ACC112 (cell line): Measurements from ENCODE around the gene RAB1A.
A peak's percentile ranks its signal among the peaks of the same experiment; 100 is the strongest.

Source experiments
- H2AFZ ChIP-seq: fragments of 200-600 bp; sonication (generic); one replicate; pipeline ENCODE4 v1.6.0; 2017; ENCODE audit warnings: antibody characterized with exemption, low read length; ENCODE audit not compliant: unreplicated experiment
- H3K27ac ChIP-seq: fragments of 200-600 bp; sonication (generic); 2 replicates; pipeline ENCODE4 v1.5.1; 2014; ENCODE audit warnings: low read depth, mild to moderate bottlenecking, antibody characterized with exemption, low read length, moderate library complexity
- H3K27me3 ChIP-seq: fragments of 200-600 bp; sonication (generic); 2 replicates; pipeline ENCODE4 v1.6.1; 2014; ENCODE audit warnings: mild to moderate bottlenecking, antibody characterized with exemption, low read length, moderate library complexity, mixed read lengths; ENCODE audit not compliant: insufficient read depth
- H3K36me3 ChIP-seq: fragments of 200-600 bp; sonication (generic); 2 replicates; pipeline ENCODE4 v1.6.1; 2016; ENCODE audit warnings: mild to moderate bottlenecking, antibody characterized with exemption, low read length, moderate library complexity, mixed read lengths; ENCODE audit not compliant: insufficient read depth
- H3K4me1 ChIP-seq: fragments of 200-600 bp; sonication (generic); one replicate; pipeline ENCODE4 v1.6.1; 2016; ENCODE audit warnings: low read length, mixed read lengths; ENCODE audit not compliant: insufficient read depth, unreplicated experiment, control insufficient read depth
- H3K4me3 ChIP-seq: fragments of 200-600 bp; sonication (generic); 2 replicates; pipeline ENCODE4 v1.5.1; 2014; ENCODE audit warnings: mild to moderate bottlenecking, low read depth, low read length
- H3K79me2 ChIP-seq: fragments of 200-600 bp; sonication (generic); one replicate; pipeline ENCODE4 v1.6.0; 2016; ENCODE audit warnings: low read length; ENCODE audit not compliant: control insufficient read depth, unreplicated experiment, insufficient read depth

RAB1A gene

DNA sequence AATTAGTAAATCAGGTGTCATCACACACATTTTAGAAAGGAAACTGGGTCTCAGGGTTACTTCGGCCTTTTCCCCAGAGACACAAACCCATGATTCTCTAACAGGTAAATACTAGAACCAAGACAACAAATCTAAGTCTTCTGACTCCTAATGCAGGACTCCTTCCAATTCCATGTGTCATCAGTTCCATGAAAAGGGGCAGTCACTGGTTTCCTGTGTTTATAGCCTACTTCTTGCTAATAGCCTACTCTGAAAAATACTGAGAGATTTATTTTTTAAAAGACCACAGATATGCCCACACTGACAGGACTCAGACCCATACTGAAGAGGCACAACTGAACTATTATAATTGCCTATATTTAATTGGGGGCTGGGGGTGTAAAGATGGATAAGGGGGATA, 33.0 kb downstream of the RAB1A start:
- no peak overlapping the region for H3K27ac ChIP-seq
- peaks cover 14% of the 10 kb centered on the region for H3K4me1 ChIP-seq
- H3K27me3 ChIP-seq = no peaks in the 10 kb centered on the region
- no peak overlapping the region for H3K4me3 ChIP-seq
- H2AFZ ChIP-seq = no peak overlapping the region
- H3K36me3 ChIP-seq = peaks cover 29% of the 10 kb centered on the region
- H3K79me2 ChIP-seq = peaks cover 85% of the 10 kb centered on the region

DNA sequence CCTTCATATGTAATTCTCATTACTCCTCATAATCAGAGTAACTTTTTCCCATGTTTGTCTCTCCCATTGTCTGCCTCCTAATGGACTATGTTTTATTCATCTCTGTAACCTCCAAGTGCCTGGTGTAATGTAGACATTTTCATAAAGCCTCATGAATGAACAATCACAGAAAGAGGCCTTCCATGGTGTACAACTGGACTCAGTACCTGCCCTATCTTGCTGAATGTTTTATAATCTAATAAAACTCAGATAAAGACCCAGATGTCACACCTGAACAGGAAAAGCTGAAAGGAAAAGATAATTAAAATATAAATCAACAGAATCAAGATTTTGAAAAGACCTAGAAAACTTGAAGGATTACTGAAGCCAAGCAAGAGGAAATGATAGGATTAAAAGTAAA, 36.7 kb downstream of the RAB1A start:
- Histone ChIP-seq H3K4me3 (no peak overlapping the region), H3K27ac (no peak overlapping the region), H2AFZ (no peak overlapping the region), H3K36me3 (peaks cover 38% of the 10 kb centered on the region), H3K79me2 (peaks cover 90% of the 10 kb centered on the region), H3K4me1 (peaks cover 7% of the 10 kb centered on the region), H3K27me3 (no peaks in the 10 kb centered on the region)

DNA sequence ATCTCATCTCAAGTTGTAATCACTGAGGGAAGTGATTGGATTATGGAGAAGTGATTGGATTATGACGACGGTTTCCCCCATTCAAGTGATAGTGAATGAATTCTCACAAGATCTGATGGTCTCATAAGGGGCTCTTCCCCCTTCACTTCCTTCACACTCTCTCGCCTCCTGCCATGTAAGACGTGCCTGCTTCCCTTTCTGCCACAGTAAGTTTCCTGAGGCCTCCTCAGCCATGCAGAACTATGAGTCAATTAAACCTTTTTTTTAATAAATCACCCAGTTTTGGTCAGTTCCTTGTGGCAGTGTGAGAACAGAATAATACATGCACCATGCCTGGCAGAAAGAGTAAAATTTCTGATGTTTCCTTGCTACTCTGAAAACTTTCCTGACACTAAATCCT, 37.1 kb downstream of the RAB1A start:
- Histone ChIP-seq H2AFZ (no peak overlapping the region), H3K79me2 (peaks cover 86% of the 10 kb centered on the region), H3K4me1 (peaks cover 7% of the 10 kb centered on the region), H3K27me3 (no peaks in the 10 kb centered on the region), H3K4me3 (no peak overlapping the region), H3K36me3 (peaks cover 40% of the 10 kb centered on the region), H3K27ac (no peak overlapping the region)

DNA sequence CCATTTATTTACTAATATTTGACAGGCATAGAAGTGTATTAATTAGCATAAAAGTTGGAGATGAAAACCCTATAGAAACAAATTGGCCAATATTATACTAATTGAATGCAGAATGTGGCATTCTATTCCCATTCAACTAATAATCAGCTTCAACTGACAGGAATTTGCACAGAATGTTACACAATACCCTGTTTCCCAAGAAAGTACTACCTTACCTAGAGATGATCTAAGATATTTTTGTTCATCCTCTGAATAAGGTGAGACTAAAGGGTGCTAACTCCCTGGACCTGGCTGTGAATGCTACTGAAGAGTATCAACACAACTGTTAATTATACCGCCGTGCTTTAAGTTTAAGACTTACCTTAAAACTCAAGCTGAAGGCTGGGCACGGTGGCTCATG, 44.8 kb downstream of the RAB1A start:
- no peak overlapping the region for H3K27ac ChIP-seq
- peaks cover 7% of the 10 kb centered on the region for H3K4me1 ChIP-seq
- no peak overlapping the region for H3K4me3 ChIP-seq
- H2AFZ ChIP-seq = no peak overlapping the region
- H3K79me2 ChIP-seq = peaks cover 24% of the 10 kb centered on the region
- peaks cover 48% of the 10 kb centered on the region for H3K36me3 ChIP-seq
- no peaks in the 10 kb centered on the region for H3K27me3 ChIP-seq

DNA sequence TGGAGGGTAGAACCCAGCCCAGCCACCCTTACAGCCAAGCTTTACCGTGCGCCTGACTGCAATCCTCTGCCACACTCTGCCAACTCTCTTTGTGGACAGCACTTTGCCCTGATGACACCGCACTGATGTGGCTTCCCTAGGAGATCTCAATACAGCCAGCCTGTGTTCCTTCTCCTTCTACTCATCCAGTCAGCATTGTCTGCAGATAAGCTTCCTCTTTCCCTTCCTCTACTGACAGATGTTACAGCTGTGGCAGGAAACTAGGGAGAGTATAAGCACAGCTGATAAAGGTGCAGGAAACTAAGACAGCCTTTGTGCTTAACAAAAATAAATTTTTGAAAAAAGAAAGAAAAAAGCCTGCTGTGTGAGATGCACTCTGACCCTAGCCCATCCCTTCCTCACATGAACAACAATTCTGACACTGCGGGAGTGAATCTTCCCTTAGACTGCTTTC, 48.6 kb downstream of the RAB1A start:
- H3K4me3 ChIP-seq = no peak overlapping the region
- H3K4me1 ChIP-seq = peaks cover 17% of the 10 kb centered on the region
- H2AFZ ChIP-seq = no peak overlapping the region
- H3K36me3 ChIP-seq = peaks cover 27% of the 10 kb centered on the region
- no peaks in the 10 kb centered on the region for H3K27me3 ChIP-seq
- no peak overlapping the region for H3K27ac ChIP-seq
- no peaks in the 10 kb centered on the region for H3K79me2 ChIP-seq

DNA sequence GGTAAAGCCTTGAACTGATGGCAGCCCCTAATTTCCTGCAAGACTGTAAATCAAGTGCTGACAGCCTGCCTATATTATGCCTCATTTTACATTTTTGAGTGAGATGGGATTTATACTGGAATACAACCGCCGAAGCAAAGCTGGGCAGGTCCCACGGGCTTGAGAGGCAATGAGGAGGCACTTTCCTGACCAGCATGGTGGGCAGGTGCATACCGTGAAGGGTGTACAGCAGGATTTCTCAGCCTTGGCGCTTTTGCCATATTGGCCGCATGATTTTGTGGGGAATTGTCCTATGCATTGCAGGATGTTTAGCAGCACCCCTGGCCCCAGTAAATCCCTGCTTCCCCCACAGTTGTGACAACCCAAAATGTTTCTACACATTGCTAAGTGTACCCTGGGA, 50.9 kb downstream of the RAB1A start:
- Histone ChIP-seq H3K27me3 (no peaks in the 10 kb centered on the region), H3K27ac (no peak overlapping the region), H3K4me3 (no peak overlapping the region), H3K36me3 (peaks cover 18% of the 10 kb centered on the region), H3K79me2 (no peaks in the 10 kb centered on the region), H2AFZ (no peak overlapping the region), H3K4me1 (peaks cover 20% of the 10 kb centered on the region)

DNA sequence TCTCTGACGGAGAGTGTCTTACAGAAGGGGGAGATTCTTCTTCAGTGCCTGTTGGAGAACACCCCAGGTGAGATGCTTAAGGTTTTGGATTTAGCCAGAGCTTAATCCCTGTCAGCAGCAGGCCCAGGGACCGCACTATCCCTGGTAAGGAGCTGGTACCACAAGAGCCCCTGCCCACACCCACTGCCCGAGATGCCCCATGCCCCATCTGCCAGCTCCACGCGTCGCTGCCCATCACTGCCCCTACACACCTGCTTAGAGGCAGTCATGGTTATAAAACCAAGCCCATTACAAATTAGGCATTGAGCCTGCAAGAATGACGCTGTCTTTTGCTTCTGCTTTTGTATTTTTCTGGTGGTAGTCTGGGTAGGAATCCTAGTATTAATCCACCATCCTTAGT, 52.0 kb downstream of the RAB1A start:
- H3K79me2 ChIP-seq = no peaks in the 10 kb centered on the region
- no peak overlapping the region for H3K4me3 ChIP-seq
- no peak overlapping the region for H2AFZ ChIP-seq
- H3K27ac ChIP-seq = 0 out of 2 replicates have a peak overlapping the region, but pooled peaks have one; percentile 18
- H3K27me3 ChIP-seq = no peaks in the 10 kb centered on the region
- H3K4me1 ChIP-seq = peaks cover 20% of the 10 kb centered on the region
- peaks cover 11% of the 10 kb centered on the region for H3K36me3 ChIP-seq

DNA sequence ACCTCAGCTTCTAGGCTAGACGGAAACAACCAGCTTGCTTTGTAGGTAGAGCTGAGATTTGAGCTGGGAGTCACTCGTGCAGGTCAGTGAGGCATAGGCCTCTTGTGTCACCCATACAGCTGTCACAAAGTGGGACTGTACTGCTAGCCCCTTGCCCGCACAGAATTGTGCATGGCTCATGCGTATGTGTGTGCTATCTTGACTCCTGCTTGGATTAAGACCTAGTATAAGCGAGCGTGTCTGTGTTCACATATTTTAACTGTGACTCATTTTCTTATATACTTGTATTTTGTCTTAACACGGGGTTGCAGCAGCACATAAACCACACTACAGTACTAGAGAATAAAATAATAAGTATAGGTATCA, 53.6 kb downstream of the RAB1A start:
- H3K79me2 ChIP-seq = no peaks in the 10 kb centered on the region
- peaks cover 21% of the 10 kb centered on the region for H3K4me1 ChIP-seq
- no peaks in the 10 kb centered on the region for H3K27me3 ChIP-seq
- H3K36me3 ChIP-seq = peaks cover 11% of the 10 kb centered on the region
- no peak overlapping the region for H3K4me3 ChIP-seq
- peak overlapping the region; percentile 41; the same call in 1 of the 2 replicates for H3K27ac ChIP-seq
- H2AFZ ChIP-seq = no peak overlapping the region

DNA sequence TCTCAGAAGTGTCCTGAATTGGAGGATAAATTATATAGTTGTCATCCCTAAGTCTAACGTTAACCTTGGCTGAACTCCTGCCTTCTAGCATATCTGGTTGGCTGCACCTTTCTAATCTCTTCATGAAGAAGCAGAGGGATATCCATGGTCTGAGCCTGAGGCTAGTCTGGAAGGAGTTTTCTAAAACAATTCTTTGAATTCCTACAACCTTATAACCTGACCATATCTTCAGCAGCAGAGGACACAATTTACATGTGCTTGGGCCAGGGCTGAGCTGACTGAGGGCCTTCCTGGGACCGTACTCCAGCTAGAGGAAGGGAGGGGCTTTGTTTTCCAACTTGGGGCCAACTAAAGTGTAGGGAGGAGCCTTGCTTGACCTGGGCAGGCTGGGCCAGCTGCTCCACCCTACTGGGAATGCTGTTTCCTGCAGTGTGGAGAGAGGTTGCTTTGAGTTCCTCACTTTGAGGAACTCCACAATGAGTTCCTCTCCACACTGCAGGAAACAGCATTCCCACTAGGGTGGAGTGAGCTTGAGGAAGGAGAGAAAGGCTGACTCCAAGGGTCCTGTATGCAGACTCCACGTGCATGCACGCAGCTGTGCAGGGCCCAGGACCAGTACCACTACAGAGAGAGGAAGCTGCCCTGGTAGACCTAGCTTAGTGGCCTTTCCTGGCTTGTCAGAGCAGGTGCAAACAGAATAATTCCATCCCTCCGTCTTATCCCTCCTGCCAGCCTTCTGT, 54.1 kb downstream of the RAB1A start:
- Histone ChIP-seq H3K4me1 (peaks cover 27% of the 10 kb centered on the region), H2AFZ (no peak overlapping the region), H3K27me3 (no peaks in the 10 kb centered on the region), H3K27ac (peak overlapping the region; percentile 30; the same call in 1 of the 2 replicates), H3K79me2 (no peaks in the 10 kb centered on the region), H3K4me3 (no peak overlapping the region), H3K36me3 (peaks cover 11% of the 10 kb centered on the region)

DNA sequence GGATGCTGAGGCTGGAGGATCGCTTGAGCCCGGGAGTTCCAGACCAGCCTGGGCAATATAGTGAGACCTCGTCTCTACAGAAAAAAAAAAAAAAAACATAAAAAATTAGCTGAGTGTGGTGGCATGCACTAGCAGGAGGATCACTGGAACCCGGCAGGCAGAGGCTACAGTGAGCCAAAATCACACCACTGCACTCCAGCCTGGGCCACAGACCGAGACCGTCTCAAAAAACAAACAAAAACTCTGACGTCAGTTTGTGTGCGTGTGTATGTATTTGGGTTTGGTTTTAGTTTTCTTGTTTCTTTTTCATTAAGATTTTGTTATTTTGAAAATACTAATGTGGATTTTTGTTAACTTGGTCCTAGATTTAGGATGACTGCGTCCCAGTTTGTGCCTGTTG, 54.7 kb downstream of the RAB1A start:
- Histone ChIP-seq H3K27ac (peak overlapping the region; percentile 30; the same call in 1 of the 2 replicates), H2AFZ (no peak overlapping the region), H3K4me3 (no peak overlapping the region), H3K27me3 (no peaks in the 10 kb centered on the region), H3K36me3 (peaks cover 11% of the 10 kb centered on the region), H3K79me2 (no peaks in the 10 kb centered on the region), H3K4me1 (peaks cover 33% of the 10 kb centered on the region)

DNA sequence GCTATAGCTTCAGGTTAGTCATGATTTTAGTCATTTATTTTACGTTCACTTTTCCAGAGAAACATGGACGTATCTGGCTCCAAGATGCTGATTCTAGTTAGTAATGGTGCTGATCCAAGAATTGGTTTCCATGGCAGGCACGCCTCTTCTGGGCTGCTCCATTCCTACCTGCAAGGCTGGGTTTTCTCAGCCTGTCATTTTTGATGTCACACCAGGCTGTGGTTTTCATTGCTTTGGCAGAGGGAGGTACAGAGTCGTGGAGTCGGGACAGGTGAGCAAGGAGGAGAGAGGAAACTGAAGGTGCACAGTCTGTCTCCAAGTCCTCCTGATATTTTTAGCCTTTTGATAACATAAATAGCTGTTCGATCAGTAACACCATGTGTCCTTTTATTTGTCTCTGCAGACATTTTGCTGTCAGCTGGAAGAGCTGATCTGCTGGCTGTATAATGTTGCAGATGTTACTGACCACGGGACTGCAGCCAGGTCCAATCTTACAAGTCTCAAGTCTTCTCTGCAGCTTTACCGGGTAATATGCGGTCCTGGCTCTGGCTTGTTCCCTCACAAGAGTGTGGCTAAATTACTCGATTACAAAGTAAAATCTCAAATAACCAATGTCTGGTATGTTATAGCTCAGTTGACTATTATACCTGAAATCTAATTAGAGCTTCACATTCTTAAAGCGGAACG, 55.9 kb downstream of the RAB1A start:
- H3K27ac ChIP-seq = no peak overlapping the region
- no peak overlapping the region for H3K4me3 ChIP-seq
- no peaks in the 10 kb centered on the region for H3K27me3 ChIP-seq
- H3K36me3 ChIP-seq = peaks cover 11% of the 10 kb centered on the region
- H3K4me1 ChIP-seq = peaks cover 37% of the 10 kb centered on the region
- H3K79me2 ChIP-seq = peaks cover 2% of the 10 kb centered on the region
- H2AFZ ChIP-seq = no peak overlapping the region
